HG02759 (cell line): ENCODE results near the gene GNB5.
"Not testable (repeated sequence)": the region's sequence is repeated elsewhere in the genome, so short reads cannot be mapped to it uniquely, and the experiment has no call there.

Source experiments
- ATAC-seq: cut with Tn5 transposase; IDR thresholded peaks from one replicate; pipeline ENCODE4 v1.9.1; 2021; ENCODE audit warnings: mild to moderate bottlenecking, moderate library complexity; ENCODE audit not compliant: unreplicated experiment

The GNB5 gene

DNA sequence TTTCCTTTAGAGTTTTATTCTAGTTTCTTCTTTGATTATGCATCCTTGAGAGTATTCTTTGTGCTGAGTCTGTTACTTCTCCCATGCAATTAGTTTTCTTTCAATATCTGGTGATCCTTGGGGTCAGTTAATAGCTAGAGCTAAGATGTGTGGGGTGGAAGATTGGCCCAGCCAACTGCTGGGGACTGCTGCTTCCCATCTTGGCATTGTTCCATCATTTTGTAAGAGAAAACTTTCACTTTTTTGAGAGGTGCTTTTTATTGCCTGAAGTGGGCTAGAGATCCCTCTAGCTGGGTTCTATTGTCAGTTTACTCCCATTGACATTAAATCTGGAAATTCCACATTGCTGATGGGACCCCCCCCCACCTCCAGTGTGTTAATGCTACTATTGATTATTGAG, 94.0 kb downstream of the GNB5 start:
- no peak for ATAC-seq

DNA sequence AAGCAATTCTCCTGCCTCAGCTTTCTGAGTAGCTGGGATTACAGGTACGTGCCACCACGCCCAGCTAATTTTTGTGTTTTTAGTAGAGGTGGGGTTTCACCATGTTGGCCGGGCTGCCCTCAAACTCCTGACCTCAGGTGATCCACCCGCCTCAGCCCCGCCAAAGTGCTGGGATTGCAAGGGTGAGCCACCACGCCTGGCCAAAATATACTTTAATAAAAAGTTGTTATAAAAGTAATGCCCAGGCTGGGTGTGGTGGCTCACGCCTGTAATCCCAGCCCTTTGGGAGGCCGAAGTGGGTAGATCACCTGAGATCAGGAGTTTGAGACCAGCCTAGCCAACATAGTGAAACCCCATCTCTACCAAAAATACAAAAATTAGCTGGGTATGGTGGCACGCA, 94.7 kb downstream of the GNB5 start:
- ATAC-seq, result not testable (repeated sequence)

DNA sequence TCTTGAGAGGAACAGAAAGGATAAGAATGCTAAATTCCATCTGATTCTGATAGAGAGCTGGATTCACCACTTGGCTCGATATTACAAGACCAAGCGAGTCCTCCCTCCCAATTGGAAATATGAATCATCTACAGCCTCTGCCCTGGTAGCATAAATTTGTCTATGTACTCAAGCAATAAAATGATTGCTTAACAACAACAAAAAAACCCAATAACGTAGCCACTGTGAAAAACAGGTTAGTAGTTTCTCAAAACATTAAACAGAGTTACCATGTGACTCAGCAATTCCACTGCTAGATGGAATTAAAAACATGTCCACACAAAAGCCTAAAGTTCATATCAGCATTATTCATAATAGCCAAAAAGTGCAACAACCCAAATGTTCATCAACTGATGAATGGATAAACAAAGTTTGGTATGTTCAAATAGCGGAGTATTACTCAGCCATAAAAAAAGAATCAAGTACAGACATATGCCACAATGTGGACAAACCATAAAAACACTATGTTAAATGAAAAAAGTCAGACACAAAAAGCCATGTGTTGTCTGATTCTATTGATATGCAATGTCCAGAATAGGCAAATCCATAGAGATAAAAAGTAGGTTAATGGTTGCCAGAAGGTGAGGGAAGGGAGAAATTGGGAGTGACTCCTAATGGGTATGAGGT, 95.5 kb downstream of the GNB5 start:
- no peak for ATAC-seq

DNA sequence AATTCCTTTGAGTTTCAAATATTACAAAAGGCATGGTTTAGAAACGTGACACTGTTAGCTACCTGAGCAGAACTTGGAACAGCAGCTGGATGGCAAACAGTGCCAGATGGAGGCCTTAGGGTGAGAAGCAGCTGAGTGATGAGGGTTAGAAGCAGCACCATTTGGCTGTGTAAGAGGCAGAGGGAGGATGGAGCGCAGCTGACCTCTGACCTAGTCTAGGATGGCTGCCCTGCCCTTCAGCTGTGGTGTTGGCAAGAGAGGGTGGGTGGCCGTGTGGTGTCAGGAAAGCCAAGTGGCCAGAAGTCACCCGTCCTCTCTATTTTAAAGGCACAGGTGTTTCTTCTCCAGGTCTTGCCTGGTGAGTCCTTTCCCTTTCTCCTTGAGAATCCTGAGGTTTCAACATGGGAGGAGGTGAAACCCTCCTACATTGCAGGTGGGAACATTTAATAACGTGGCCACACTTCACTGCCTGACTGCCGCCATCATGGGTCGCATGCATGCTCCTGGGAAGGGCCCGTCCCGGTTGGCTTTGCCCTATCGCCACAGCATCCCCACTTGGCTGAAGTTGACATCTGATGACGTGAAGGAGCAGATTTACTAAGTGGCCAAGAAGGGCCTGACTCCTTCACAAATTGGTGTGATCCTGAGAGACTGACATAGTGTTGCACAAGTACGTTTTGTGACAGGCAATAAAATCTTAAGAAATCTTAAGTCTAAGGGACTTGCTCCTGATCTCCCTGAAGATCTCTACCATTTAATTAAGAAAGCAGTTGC, 96.2 kb downstream of the GNB5 start:
- ATAC-seq, result no peak

DNA sequence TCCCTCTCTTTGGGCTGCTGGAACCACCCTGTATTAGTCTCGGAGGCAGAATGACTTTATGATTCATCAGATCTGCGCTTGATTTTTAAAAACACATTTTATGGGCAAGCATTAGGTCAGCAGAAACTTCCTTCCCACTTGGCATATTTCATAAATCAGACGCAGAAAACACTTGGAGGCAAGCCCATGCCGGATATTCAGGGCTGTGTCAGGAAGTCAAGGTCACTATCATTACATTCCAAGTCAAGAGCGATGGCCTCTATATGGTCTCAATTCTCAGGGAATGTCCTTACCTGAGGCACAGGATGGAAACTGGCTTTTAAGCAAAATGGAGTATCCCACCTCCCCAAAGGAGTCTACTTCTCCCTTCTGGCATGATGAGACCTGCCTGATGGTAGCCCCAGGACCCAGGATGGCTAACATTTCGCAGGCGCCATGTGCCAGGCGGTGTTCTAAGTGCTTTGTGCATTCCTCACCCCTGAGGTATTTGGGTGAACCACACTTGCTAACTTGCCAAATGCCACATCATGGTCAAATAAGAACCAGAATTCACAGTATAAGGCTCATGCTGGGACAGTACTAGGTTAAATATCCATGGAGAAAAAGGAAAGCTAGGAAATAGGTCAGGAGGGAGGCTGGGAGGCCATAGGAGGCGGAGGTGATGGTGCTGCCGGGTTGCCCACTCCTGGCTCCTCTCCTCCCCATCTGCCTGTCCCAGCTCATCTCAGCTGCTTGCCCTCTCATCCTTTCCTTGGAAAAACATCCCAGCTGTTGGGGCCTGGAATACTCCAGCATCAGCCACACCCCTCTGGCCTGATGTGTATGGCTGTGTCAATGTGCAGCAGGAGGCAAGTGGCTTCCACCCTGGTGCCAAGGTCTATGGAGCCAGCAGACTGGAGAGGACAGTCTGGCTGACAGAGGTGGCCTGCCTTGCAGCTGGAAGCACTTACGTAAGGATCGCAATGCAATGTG, 97.4 kb downstream of the GNB5 start:
- no peak for ATAC-seq

DNA sequence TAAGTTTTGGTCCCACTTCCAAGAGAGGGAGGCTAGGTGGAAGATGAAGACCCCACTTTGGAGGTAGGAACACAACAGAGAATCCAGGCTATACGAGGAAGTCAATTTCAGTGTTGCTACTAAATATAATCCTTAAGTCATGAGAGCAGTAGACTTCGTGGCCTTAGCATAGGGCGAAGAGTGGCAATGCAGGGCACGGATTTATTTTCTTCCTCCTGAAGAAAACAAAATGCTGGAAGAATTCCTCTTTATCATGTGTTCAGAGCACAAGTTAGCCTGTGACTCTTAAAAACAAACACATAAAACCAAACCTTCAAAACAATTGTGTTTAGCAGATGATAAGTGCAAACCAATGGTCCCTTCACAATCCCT, 98.0 kb downstream of the GNB5 start:
- ATAC-seq, result no peak

DNA sequence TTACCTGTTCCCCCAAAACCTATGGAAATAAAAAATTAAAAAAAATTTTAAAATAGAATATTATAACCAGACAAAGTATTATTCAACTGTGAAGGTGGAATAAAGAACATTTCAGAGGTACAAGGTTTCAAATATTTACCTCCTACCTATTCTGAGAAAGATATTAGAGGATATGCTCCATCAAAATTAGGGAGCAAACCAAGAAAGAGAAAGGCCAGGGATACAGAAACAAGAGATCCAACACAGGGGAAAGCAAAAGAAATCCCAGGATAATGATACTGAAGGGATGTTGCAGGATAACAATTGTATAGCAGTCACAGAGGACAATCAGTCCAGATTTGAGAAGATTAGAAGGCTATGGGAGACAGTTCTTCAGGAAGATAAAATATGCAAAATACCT, 101.0 kb downstream of the GNB5 start:
- ATAC-seq, result no peak

DNA sequence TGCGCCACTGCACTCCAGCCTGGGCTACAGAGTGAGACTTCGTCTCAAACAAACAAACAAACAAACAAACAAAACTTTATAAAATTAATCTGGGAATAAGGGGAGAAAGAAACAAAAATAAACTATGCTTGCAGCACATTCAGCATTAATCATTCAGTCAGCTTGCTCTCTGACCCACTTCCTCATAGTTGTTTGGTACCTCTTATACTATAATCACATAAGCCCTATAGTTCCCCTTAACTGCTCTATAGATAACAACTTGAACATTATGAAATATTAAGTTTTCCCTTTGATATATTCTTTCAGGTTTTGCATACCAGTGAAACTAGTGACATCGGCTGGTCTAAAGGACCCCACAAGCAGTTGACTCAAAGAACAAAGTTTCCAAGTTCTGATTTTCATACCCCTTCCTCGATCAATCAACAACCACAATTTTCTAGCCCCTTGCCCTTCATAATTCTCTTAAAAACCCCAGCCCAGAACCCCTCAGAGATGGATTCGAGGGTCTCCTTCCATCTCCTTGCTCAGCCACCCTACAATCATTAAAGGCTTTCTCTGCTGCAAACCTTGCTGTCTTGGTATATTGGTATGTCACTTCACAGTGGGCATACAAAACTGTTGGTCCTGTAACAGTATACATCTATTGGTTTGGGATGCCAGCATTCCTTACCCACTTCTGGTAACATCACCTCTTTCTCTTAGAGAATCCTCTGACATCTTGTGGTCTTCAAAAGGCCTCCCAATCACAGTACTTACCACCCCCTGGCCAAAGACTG, 105.0 kb downstream of the GNB5 start:
- ATAC-seq, result no peak

DNA sequence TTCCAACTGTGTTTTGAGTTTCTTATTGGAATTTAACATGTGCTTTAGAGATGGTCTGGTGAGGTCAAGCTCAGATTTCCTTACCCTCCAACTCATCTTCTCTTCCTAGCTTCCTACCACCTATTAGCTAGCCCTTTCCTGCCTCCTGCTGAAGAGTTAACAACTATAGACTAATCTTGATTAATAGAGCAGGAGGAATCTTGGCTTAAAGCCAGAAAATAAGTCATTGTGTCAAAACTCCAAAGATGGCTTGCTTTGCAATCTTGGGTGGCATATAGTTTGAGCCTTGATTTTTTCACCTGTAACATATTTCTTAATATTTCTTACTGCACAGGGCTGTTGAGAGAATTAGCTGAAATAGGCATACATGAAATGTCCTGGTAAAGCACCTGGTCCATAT, 105.9 kb downstream of the GNB5 start:
- no peak for ATAC-seq

DNA sequence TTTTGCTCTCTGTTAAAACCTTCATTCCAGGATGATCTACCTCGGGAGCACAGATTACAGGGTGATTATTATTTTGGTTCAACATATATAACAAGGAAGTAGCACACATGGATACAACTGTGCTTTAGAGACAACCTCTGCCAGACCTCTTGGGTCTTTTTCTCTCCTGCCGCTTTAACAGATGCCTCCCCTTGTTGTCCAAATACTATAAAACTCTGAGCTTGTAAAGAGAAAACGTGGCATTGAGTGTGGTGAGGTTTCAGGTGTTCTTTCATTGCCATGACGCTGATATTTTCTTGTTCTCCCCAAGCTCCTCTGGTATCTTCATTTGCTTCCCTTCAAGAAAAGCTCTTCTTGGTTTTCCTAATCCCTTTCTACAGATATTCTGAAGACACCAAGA, 107.6 kb downstream of the GNB5 start:
- ATAC-seq, result no peak

DNA sequence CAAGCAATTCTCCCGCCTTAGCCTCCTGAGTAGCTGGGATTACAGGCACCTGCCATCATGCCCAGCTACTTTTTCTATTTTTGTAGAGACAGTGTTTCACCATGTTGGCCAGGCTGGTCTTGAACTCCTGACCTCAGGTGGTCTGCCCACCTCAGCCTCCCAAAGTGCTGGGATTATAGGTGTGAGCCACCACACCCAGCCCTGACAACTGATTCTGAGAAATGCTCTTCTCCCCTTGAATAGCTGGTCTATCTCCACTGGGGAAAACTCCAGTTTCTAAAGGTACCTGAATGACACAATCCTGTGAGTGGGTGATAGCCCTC, 108.2 kb downstream of the GNB5 start:
- ATAC-seq, result peak; percentile 25

DNA sequence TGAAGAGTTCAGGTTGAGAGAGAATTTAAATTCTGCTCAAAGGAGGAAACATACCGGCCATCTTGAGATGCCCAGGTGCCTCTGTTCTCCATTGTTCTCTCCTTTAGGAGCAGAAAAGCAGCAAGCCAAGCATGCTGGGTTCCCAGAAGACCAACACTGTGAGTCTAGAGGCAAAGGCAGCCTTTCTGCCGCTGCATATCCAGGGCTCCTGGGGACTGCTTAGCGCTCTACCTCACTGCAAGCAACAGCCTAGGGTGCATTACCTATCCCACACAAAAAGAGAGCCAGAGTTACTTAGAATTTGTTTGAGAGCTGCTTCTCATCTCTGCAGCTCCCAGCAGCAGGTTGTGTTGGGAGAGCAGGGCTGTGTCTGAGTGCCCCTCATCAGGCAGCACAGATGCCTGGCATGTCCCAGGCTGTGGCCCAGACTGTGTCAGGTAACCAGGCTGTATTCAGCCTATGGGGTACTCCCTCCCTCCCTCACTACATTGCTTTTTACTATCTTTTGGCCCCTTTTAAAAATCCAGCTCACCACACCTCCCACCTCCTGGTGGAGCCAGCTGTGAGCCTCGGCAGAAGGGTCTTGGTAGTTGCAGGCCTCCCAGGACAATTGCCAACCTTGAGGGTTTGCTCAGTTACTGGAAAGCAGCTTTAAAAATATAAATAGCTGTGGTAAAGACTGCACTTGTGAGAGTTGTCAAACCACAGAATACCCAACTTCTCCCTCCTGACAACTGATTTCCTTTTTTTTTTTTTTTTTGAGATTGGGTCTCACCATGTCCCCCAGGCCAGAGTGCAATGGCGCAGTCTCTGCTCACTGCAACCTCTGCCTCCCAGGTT, 108.8 kb downstream of the GNB5 start:
- peak; percentile 85 for ATAC-seq

DNA sequence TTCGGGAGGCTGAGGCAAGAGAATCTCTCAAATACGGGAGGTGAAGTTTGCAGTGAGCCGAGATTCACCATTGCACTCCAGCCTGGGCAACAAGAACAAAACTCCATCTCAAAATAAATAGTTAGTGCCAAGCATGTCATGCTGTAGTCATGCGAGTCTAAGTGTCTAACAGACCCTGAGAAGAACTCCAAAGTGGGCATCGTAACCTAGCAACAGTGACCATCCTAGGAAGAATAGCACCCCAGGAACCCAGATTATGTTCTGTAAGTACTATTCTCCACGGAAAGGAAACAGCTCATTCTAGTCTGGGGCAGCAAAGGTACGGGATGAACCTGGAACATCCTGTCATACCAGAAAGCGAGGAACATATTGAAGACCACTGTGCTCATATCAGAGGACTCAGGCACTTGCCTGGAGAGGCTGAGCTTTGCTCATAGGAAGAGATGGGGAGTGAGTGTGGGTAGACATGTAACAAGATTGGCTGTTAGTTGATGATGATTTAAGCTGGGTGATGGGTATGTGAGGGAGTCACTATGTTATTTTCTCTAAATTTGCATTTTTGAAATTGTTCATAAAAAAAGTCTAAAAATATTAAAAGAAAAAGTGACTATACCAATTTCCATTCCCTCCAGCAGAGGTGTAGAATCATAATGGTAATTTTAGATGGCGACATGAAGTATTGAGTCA, 110.3 kb downstream of the GNB5 start:
- ATAC-seq, result no peak

DNA sequence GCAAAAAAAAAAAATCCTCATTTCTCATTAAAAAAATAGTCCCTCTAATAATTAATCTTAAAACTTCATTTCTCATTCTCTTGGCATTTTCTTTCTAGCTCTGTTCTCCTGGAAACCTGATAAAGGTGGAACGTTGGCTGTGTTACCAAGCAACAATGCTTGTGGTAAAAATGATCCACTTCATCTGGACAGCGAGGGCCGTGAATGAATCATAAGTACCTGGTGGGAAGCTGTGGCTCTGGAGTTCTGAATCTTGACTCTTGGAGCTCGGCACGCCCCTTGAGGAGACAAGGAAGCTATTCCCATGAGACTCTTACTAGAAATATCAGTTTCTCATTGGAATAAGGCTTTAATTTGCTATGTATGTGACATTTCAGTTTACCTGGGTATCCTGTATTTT, 111.2 kb downstream of the GNB5 start:
- ATAC-seq, result no peak

DNA sequence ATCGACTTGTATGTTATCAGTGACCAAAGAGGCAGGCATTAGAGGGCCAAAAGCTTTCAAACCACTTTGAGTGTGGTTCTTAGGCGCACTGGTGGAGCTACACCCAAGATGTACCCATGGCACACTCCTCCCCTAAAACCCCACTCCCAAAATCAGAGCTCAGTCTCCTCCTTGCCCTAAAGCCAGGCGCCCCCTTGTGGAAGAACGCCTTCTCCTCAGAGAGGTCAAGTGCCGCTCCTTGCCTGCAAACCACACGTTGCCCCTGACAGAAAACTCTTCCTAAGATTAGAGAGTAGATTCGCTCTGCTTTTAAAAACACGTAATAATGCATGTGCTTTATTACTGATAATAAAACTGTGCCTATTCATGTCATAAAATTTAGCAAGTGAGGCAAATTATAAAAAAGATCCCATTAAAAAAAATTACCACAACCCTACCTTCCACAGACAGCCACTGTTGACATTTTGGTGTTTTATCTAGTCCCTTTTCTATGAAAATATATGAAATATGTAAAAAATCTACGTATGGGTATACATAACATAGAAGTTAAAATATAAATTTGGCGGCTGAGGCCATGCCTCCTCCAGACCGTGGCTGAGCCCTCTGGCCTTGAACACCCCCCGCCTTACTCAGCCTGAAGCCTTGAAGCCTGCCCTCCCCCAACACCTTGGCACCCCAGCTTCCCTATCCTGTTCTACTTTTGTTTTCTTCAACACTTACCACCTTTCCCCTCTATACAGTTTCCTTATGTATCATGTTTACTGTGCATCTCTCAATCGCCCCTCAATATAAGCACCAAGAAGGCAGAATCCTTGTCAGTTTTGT, 112.1 kb downstream of the GNB5 start:
- peak; percentile 32 for ATAC-seq

DNA sequence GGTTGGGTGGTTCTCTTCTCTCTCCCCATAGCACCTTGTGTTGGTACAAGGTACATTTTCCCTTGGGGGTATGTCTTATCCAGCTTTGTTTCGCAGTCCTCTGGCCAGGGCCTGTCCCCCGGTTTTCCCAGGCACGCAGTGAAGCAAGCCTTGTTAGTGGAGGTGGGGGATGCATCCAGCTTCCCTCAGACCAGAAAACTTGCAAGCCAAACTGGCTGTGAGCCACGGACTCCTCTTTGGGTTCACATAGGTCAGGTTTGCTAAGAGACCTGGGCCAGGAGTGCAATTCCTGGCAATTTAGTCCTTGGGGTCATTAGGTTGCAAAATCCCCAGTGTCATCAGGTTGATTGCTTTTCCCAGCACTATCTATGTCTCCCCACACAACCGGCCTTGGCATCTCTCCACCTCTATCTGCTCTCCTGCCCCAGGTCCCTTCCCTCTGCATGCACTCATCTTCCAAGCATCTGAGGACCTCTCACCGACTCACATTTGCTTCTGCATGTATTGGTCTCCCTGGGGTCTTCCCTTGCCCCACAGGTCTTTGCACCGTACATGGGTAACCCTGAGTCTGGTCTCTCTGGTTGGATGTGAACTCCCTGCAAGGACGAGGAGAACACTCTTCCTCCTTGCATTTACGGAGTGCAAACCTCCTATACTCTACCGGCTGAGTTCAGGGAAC, 112.9 kb downstream of the GNB5 start:
- no peak for ATAC-seq

DNA sequence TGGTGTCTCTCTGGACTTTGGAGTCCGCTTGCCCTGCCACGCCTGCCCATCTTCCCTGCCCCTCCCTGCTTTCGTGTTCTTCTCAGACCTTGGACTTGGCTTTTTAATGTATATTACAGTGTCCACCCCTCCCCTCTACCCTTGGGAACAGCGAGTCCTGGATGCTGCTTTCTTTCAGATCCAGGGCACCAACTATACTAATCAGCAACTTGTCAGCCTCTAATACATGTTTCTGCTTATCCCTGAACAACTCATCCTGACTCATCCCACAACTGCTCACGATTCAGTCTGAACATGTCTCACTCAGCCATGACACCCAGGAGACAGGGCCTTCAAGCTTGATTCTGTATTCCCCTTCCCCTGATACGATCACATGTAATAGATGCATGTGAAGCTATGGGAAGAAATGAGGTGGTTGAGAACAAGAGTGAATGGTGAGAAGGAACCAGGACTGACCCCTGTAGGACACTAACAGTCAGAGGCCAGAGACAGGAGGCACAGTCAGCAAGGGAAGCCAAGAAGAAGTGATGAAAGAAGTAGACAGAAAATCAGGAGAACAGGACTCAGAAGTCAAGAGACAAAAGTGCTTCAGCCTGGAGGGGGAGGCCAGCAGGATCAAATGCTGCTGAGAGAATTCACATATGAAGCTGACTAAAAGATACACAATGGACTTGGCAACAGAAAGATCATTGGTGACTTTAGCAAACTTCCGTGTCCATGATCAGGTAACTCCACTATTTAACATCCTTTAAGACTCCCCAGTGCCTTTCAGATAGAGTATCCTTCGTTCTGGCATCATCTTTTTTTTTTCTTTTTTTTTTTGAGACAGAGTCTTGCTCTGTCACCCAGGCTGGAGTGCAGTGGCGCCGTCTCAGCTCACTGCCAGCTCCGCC, 114.1 kb downstream of the GNB5 start:
- ATAC-seq, result peak; percentile 79
